Dedifferentiated amniotic fluid mesenchymal stem cell (primary cell): ENCODE measurements around the gene UGT8.
"Not testable (repeated sequence)": the region's sequence is repeated elsewhere in the genome, so short reads cannot be mapped to it uniquely, and the experiment has no call there.

Source experiments
- DNase-seq: peaks from one replicate; pipeline ENCODE4 v3.0.0-alpha.2; 2016; ENCODE audit errors: extremely low spot score

UGT8 gene

GRCh38 chr4:114603497-114603896 lies 4.9 kb downstream of the UGT8 start:
- DNase-seq, result no peak

- no peak for DNase-seq
These were observed 7.6 kb downstream of the UGT8 start for GRCh38 chr4:114606245-114606644.

- DNase-seq, result no peak
These were observed 8.4 kb downstream of the UGT8 start for GRCh38 chr4:114607056-114607455.

GRCh38 chr4:114613560-114613959 lies 15.0 kb downstream of the UGT8 start:
- no peak for DNase-seq

- no peak for DNase-seq
These were observed 16.8 kb downstream of the UGT8 start for GRCh38 chr4:114615435-114615834.

- DNase-seq, result not testable (repeated sequence)
These were observed 17.4 kb downstream of the UGT8 start for GRCh38 chr4:114616036-114616435.

GRCh38 chr4:114626196-114626595 lies 27.6 kb downstream of the UGT8 start:
- DNase-seq, result no peak

GRCh38 chr4:114636192-114636935 lies 37.8 kb downstream of the UGT8 start:
- DNase-seq, result no peak

- no peak for DNase-seq
These were observed 43.7 kb downstream of the UGT8 start for GRCh38 chr4:114642173-114642780.

GRCh38 chr4:114649908-114650307 lies 51.3 kb downstream of the UGT8 start:
- no peak for DNase-seq

GRCh38 chr4:114653675-114654074 lies 55.1 kb downstream of the UGT8 start:
- no peak for DNase-seq

GRCh38 chr4:114654592-114654991 lies 56.0 kb downstream of the UGT8 start:
- DNase-seq, result no peak

- DNase-seq, result no peak
These were observed 59.6 kb downstream of the UGT8 start for GRCh38 chr4:114658179-114658578.

- no peak for DNase-seq
These were observed 60.2 kb downstream of the UGT8 start for GRCh38 chr4:114658776-114659175.

- DNase-seq, result peak; percentile 56
These were observed 60.9 kb downstream of the UGT8 start for GRCh38 chr4:114659386-114660008.

GRCh38 chr4:114663083-114663482 lies 64.5 kb downstream of the UGT8 start:
- no peak for DNase-seq

GRCh38 chr4:114668577-114668976 lies 70.0 kb downstream of the UGT8 start:
- DNase-seq, result no peak

- DNase-seq, result not testable (repeated sequence)
These were observed 72.1 kb downstream of the UGT8 start for GRCh38 chr4:114670733-114671132.

GRCh38 chr4:114673306-114673705 lies 74.7 kb downstream of the UGT8 start:
- no peak for DNase-seq

- DNase-seq, result no peak
These were observed 75.5 kb downstream of the UGT8 start for GRCh38 chr4:114674080-114674479.

- no peak for DNase-seq
These were observed 78.9 kb downstream of the UGT8 start for GRCh38 chr4:114677346-114677979.

- DNase-seq, result no peak
These were observed 85.9 kb downstream of the UGT8 start for GRCh38 chr4:114684462-114684861.

GRCh38 chr4:114688059-114688458 lies 89.5 kb downstream of the UGT8 start:
- DNase-seq, result no peak
